ENCODE measurements around the gene TYRP1.

TYRP1 gene

GRCh38 chr9:12705738-12706391, 12.7 kb downstream of the TYRP1 start:
- Histone ChIP-seq H3K9me3 (ENCODE audit: control insufficient read depth, insufficient read depth, low read length) (no peaks in the 10 kb centered on the region), H3K36me3 (ENCODE audit: insufficient read depth, low read length) (no peaks in the 10 kb centered on the region), H3K9ac (ENCODE audit: low read depth, low read length) (no peak overlapping the region), H3K4me1 (ENCODE audit: insufficient read depth, low read length) (no peaks in the 10 kb centered on the region)

GRCh38 chr9:12708562-12709298, 15.5 kb downstream of the TYRP1 start:
- H3K4me1 ChIP-seq (ENCODE audit: insufficient read depth, low read length) = no peaks in the 10 kb centered on the region
- H3K9ac ChIP-seq (ENCODE audit: low read depth, low read length) = no peak overlapping the region
- H3K36me3 ChIP-seq (ENCODE audit: insufficient read depth, low read length) = no peaks in the 10 kb centered on the region
- H3K9me3 ChIP-seq (ENCODE audit: control insufficient read depth, insufficient read depth, low read length) = no peaks in the 10 kb centered on the region

GRCh38 chr9:12712532-12712931, 19.3 kb downstream of the TYRP1 start:
- Histone ChIP-seq H3K4me1 (ENCODE audit: insufficient read depth, low read length) (no peaks in the 10 kb centered on the region), H3K9ac (ENCODE audit: low read depth, low read length) (no peak overlapping the region), H3K36me3 (ENCODE audit: insufficient read depth, low read length) (no peaks in the 10 kb centered on the region), H3K9me3 (ENCODE audit: control insufficient read depth, insufficient read depth, low read length) (no peaks in the 10 kb centered on the region)

GRCh38 chr9:12715268-12715667, 22.1 kb downstream of the TYRP1 start:
- Histone ChIP-seq H3K4me1 (ENCODE audit: insufficient read depth, low read length) (0 out of 2 replicates have a peak, but pooled peaks cover 5% of the 10 kb centered on the region), H3K9me3 (ENCODE audit: control insufficient read depth, insufficient read depth, low read length) (no peaks in the 10 kb centered on the region), H3K9ac (ENCODE audit: low read depth, low read length) (no peak overlapping the region), H3K36me3 (ENCODE audit: insufficient read depth, low read length) (no peaks in the 10 kb centered on the region)

GRCh38 chr9:12716823-12717600, 23.8 kb downstream of the TYRP1 start:
- H3K9me3 ChIP-seq (ENCODE audit: control insufficient read depth, insufficient read depth, low read length) = no peaks in the 10 kb centered on the region
- H3K4me1 ChIP-seq (ENCODE audit: insufficient read depth, low read length) = 0 out of 2 replicates have a peak, but pooled peaks cover 6% of the 10 kb centered on the region
- H3K36me3 ChIP-seq (ENCODE audit: insufficient read depth, low read length) = no peaks in the 10 kb centered on the region
- H3K9ac ChIP-seq (ENCODE audit: low read depth, low read length) = no peak overlapping the region

- H3K9me3 ChIP-seq (ENCODE audit: control insufficient read depth, insufficient read depth, low read length) = no peaks in the 10 kb centered on the region
- 0 out of 2 replicates have a peak, but pooled peaks cover 9% of the 10 kb centered on the region for H3K4me1 ChIP-seq (ENCODE audit: insufficient read depth, low read length)
- H3K36me3 ChIP-seq (ENCODE audit: insufficient read depth, low read length) = no peaks in the 10 kb centered on the region
- no peak overlapping the region for H3K9ac ChIP-seq (ENCODE audit: low read depth, low read length)
Measured at GRCh38 chr9:12717907-12718306, 24.7 kb downstream of the TYRP1 start.

GRCh38 chr9:12718482-12719026, 25.4 kb downstream of the TYRP1 start:
- 0 out of 2 replicates have a peak, but pooled peaks cover 9% of the 10 kb centered on the region for H3K4me1 ChIP-seq (ENCODE audit: insufficient read depth, low read length)
- peak overlapping the region; percentile 26; the same call in 1 of the 2 replicates for H3K9ac ChIP-seq (ENCODE audit: low read depth, low read length)

GRCh38 chr9:12719431-12719830, 26.2 kb downstream of the TYRP1 start:
- no peak overlapping the region for H3K9ac ChIP-seq (ENCODE audit: low read depth, low read length)
- H3K36me3 ChIP-seq (ENCODE audit: insufficient read depth, low read length) = no peaks in the 10 kb centered on the region
- no peaks in the 10 kb centered on the region for H3K9me3 ChIP-seq (ENCODE audit: control insufficient read depth, insufficient read depth, low read length)
- H3K4me1 ChIP-seq (ENCODE audit: insufficient read depth, low read length) = 0 out of 2 replicates have a peak, but pooled peaks cover 9% of the 10 kb centered on the region

More at GRCh38 chr9:12718482-12719026, 25.4 kb downstream of the TYRP1 start:
- no peaks in the 10 kb centered on the region for H3K9me3 ChIP-seq (ENCODE audit: control insufficient read depth, insufficient read depth, low read length)
- no peaks in the 10 kb centered on the region for H3K36me3 ChIP-seq (ENCODE audit: insufficient read depth, low read length)

- Histone ChIP-seq H3K9me3 (ENCODE audit: control insufficient read depth, insufficient read depth, low read length) (no peaks in the 10 kb centered on the region), H3K36me3 (ENCODE audit: insufficient read depth, low read length) (no peaks in the 10 kb centered on the region), H3K4me1 (ENCODE audit: insufficient read depth, low read length) (0 out of 2 replicates have a peak, but pooled peaks cover 9% of the 10 kb centered on the region), H3K9ac (ENCODE audit: low read depth, low read length) (no peak overlapping the region)
Measured at GRCh38 chr9:12720551-12720950, 27.4 kb downstream of the TYRP1 start.

GRCh38 chr9:12722131-12722530, 28.9 kb downstream of the TYRP1 start:
- Histone ChIP-seq H3K9ac (ENCODE audit: low read depth, low read length) (no peak overlapping the region), H3K4me1 (ENCODE audit: insufficient read depth, low read length) (0 out of 2 replicates have a peak, but pooled peaks cover 9% of the 10 kb centered on the region)

GRCh38 chr9:12723409-12724028, 30.3 kb downstream of the TYRP1 start:
- no peak overlapping the region for H3K9ac ChIP-seq (ENCODE audit: low read depth, low read length)
- H3K9me3 ChIP-seq (ENCODE audit: control insufficient read depth, insufficient read depth, low read length) = no peaks in the 10 kb centered on the region
- H3K36me3 ChIP-seq (ENCODE audit: insufficient read depth, low read length) = no peaks in the 10 kb centered on the region
- 0 out of 2 replicates have a peak, but pooled peaks cover 9% of the 10 kb centered on the region for H3K4me1 ChIP-seq (ENCODE audit: insufficient read depth, low read length)

More at GRCh38 chr9:12722131-12722530, 28.9 kb downstream of the TYRP1 start:
- Histone ChIP-seq H3K9me3 (ENCODE audit: control insufficient read depth, insufficient read depth, low read length) (no peaks in the 10 kb centered on the region), H3K36me3 (ENCODE audit: insufficient read depth, low read length) (no peaks in the 10 kb centered on the region)

- 0 out of 2 replicates have a peak, but pooled peaks cover 4% of the 10 kb centered on the region for H3K4me1 ChIP-seq (ENCODE audit: insufficient read depth, low read length)
- H3K9me3 ChIP-seq (ENCODE audit: control insufficient read depth, insufficient read depth, low read length) = no peaks in the 10 kb centered on the region
- H3K36me3 ChIP-seq (ENCODE audit: insufficient read depth, low read length) = no peaks in the 10 kb centered on the region
- no peak overlapping the region for H3K9ac ChIP-seq (ENCODE audit: low read depth, low read length)
Measured at GRCh38 chr9:12726795-12727194, 33.6 kb downstream of the TYRP1 start.

GRCh38 chr9:12730198-12730597, 37.0 kb downstream of the TYRP1 start:
- Histone ChIP-seq H3K36me3 (ENCODE audit: insufficient read depth, low read length) (no peaks in the 10 kb centered on the region), H3K9me3 (ENCODE audit: control insufficient read depth, insufficient read depth, low read length) (no peaks in the 10 kb centered on the region; the same call in 1 of the 2 replicates), H3K9ac (ENCODE audit: low read depth, low read length) (no peak overlapping the region), H3K4me1 (ENCODE audit: insufficient read depth, low read length) (no peaks in the 10 kb centered on the region)

GRCh38 chr9:12730927-12731326, 37.7 kb downstream of the TYRP1 start:
- Histone ChIP-seq H3K4me1 (ENCODE audit: insufficient read depth, low read length) (no peaks in the 10 kb centered on the region), H3K9me3 (ENCODE audit: control insufficient read depth, insufficient read depth, low read length) (no peaks in the 10 kb centered on the region; the same call in 1 of the 2 replicates), H3K9ac (ENCODE audit: low read depth, low read length) (no peak overlapping the region), H3K36me3 (ENCODE audit: insufficient read depth, low read length) (no peaks in the 10 kb centered on the region)

All from ES-I3 (cell line).